ENCODE results near the gene SCLT1.
"Not testable (repeated sequence)": the region's sequence is repeated elsewhere in the genome, so short reads cannot be mapped to it uniquely, and the experiment has no call there.

The SCLT1 gene

GRCh38 chr4:129093191-129093920 is at the start of gene SCLT1:
Gene SCLT1, minus strand, starts transcription at chr4:129093539. Its CDS starts 436 bp downstream, at chr4:129093103.
- peak; percentile 97 for DNase-seq

- DNase-seq, result no peak
These were observed 47.2 kb upstream of the SCLT1 start for GRCh38 chr4:129140521-129140920.

- no peak for DNase-seq
These were observed 45.6 kb upstream of the SCLT1 start for GRCh38 chr4:129138810-129139496.

GRCh38 chr4:129136433-129136832 is 43.1 kb upstream of the SCLT1 start:
- DNase-seq, result no peak

GRCh38 chr4:129131343-129131742 is 38.0 kb upstream of the SCLT1 start:
- DNase-seq, result no peak

- DNase-seq, result no peak
These were observed 35.8 kb upstream of the SCLT1 start for GRCh38 chr4:129129143-129129542.

- DNase-seq, result not testable (repeated sequence)
These were observed 33.3 kb upstream of the SCLT1 start for GRCh38 chr4:129126614-129127013.

- DNase-seq, result no peak
These were observed 24.4 kb upstream of the SCLT1 start for GRCh38 chr4:129117705-129118104.

- no peak for DNase-seq
These were observed 20.6 kb upstream of the SCLT1 start for GRCh38 chr4:129113919-129114318.

- DNase-seq, result no peak
These were observed 20.1 kb upstream of the SCLT1 start for GRCh38 chr4:129113434-129113833.

GRCh38 chr4:129111919-129112318 is 18.6 kb upstream of the SCLT1 start:
- no peak for DNase-seq

- DNase-seq, result no peak
These were observed 17.6 kb upstream of the SCLT1 start for GRCh38 chr4:129110931-129111330.

- no peak for DNase-seq
These were observed 16.9 kb upstream of the SCLT1 start for GRCh38 chr4:129109965-129110824.

GRCh38 chr4:129098531-129099001 is 5.2 kb upstream of the SCLT1 start:
- no peak for DNase-seq

- DNase-seq, result peak; percentile 76
These were observed 2.6 kb upstream of the SCLT1 start, which contains the start of gene C4orf33 for GRCh38 chr4:129095811-129096454. Gene C4orf33, plus strand, starts transcription at chr4:129096152. Its CDS starts 6,459 bp downstream, at chr4:129102611.

GRCh38 chr4:129094347-129094746 is 1.0 kb upstream of the SCLT1 start:
- DNase-seq, result no peak

GRCh38 chr4:129092631-129093190 is 628 bp downstream of the SCLT1 start:
- no peak for DNase-seq

GRCh38 chr4:129087516-129087915 is 5.8 kb downstream of the SCLT1 start:
- no peak for DNase-seq

GRCh38 chr4:129085472-129085871 is 7.9 kb downstream of the SCLT1 start:
- no peak for DNase-seq

- no peak for DNase-seq
These were observed 11.0 kb downstream of the SCLT1 start for GRCh38 chr4:129082302-129082701.

GRCh38 chr4:129080129-129080528 is 13.2 kb downstream of the SCLT1 start:
- DNase-seq, result no peak

GRCh38 chr4:129077326-129077725 is 16.0 kb downstream of the SCLT1 start:
- no peak for DNase-seq

All from stimulated activated CD4-positive, alpha-beta T cell treated with anti-CD3 and anti-CD28 coated beads, Interleukin-1b, Interleukin-23, amount 100 ng/mL, for 48 hours (primary cell).